K562 (cell line): ENCODE data around the gene NOPCHAP1. TPM values are rescaled to one million over a fixed set of nuclear protein-coding genes. Genes with fewer than 3 reads are reported as not detected.
A peak's percentile ranks its signal among the peaks of the same experiment; 100 is the strongest.

Experiments
- EP400 ChIP-seq: fragments of 450-650 bp; IDR thresholded peaks from 2 replicates; pipeline ENCODE4 v1.6.1; 2017; ENCODE audit warnings: antibody characterized with exemption, mild to moderate bottlenecking, moderate library complexity
- FIP1L1 ChIP-seq: fragments of 200-400 bp; formaldehyde crosslinking; IDR thresholded peaks from 2 replicates; pipeline ENCODE4 v1.6.1; 2018; ENCODE audit warnings: mild to moderate bottlenecking, low read depth, low read length; ENCODE audit not compliant: poor library complexity, severe bottlenecking
- HDAC2 ChIP-seq: fragments of 450-650 bp; IDR thresholded peaks from 2 replicates; pipeline ENCODE4 v1.6.1; 2016; ENCODE audit warnings: mild to moderate bottlenecking
- KLF16 ChIP-seq: IDR thresholded peaks from 2 replicates; pipeline ENCODE4 v1.6.1; 2016; ENCODE audit warnings: antibody characterized with exemption
- RCOR1 ChIP-seq, 2 experiments: IDR thresholded peaks; 2 replicates each; pipeline ENCODE4 v1.6.1; 2012; ENCODE audit warnings: low read depth in 2 of 2, low read length in 2 of 2, borderline replicate concordance in 1 of 2, improper control_type of control experiment in 1 of 2
- polyA plus RNA-seq, 8 experiments: library from polyadenylated mRNA; depleted of rRNA in 4 of 8; stranded (reverse) in 5 of 8; unstranded in 3 of 8; fragments of >200 nt; fragmentation: Nextera tagmentation in 2 of 8; fragmentation: Illumina TruSeq in 1 of 8; extraction: Ambion mirVana in 2 of 8; extraction: Trizol in 1 of 8; gene quantifications; 2 replicates each; pipeline versions ENCODE4 v1.2.1 to v1.2.3, GENCODE V29; 2011 to 2014; ENCODE audit warnings: inconsistent platforms in 1 of 8, missing spikeins in 1 of 8
- total RNA-seq, 7 experiments: library from RNA; depleted of rRNA in 6 of 7; stranded (reverse); fragments of >200 nt in 6 of 7; fragmentation: Illumina TruSeq in 2 of 7; extraction: Trizol in 2 of 7; gene quantifications; 2 replicates each; pipeline versions ENCODE4 v1.2.1 to v1.2.3, GENCODE V29; 2011 to 2021; ENCODE audit warnings: low replicate concordance in 1 of 7
- TF ChIP-seq, protein P1 (sequence below): fragments of 450-650 bp; IDR thresholded peaks from 2 replicates; pipeline ENCODE4 v1.6.1; 2016; ENCODE audit warnings: mild to moderate bottlenecking, moderate library complexity
- TF ChIP-seq, protein P2 (sequence below): fragments of 250-450 bp; sonication (Bioruptor Pico); IDR thresholded peaks from 2 replicates; pipeline ENCODE4 v1.5.0; 2022; ENCODE audit warnings: mild to moderate bottlenecking
- TF ChIP-seq, protein P3 (sequence below): fragments of 250-450 bp; sonication (Bioruptor Pico); IDR thresholded peaks from 2 replicates; pipeline ENCODE4 v1.5.0; 2020; ENCODE audit warnings: mild to moderate bottlenecking
- TF ChIP-seq, protein P4 (sequence below): sonication (generic); formaldehyde crosslinking; IDR thresholded peaks from 2 replicates; pipeline ENCODE4 v1.8.0; 2022; ENCODE audit warnings: mild to moderate bottlenecking, missing genetic modification reagents

Gene NOPCHAP1
- total and polyA plus RNA-seq, 9 of the 15 experiments (the other 6 are each of a cell fraction or from before 2014, with no cell fraction given): 19.4 to 108 (median 33.4) TPM

DNA sequence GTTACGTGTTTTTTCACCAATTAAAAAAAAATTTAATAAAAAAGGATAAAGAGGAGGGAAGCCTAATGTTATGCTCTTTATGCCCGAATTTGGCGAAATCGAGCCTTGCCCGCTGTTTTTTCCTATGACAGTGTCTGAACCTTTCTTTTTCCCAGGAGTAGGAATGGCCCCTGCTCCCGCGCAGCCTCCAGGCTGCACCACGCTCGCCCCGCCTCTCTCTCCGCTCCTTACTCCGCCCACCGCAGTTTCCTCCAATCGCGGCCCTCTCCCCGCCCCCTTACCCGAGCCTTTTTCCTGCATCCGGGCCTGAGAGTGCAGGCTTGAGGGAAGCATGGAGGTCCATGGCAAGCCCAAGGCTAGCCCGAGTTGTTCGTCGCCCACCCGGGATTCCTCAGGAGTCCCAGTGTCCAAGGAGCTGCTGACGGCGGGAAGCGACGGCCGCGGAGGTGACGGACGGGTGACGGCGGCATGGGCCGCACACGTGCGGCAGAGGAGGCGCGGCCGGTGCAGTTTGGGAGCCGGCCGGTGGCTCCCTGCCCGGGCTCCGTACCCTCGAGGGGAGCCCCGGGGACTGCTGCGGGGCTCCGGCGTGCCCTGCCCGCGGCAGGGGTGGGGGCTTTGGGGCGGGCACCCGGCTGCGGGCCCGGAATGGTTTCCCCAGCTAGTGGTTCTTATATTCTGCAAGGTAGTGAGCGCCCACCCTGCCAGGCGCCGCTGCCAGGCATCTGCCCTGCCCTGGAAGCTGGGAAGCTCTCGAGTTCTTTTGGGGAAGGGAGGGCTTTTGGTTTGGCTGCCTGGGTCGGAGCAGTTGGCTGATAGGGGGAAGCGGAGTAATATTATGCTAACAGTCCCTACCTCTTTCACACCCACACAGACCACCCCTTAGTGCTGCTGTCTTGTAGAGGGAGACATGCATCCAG, at the start of gene NOPCHAP1 (continued):
- TF ChIP-seq, protein P1, sequence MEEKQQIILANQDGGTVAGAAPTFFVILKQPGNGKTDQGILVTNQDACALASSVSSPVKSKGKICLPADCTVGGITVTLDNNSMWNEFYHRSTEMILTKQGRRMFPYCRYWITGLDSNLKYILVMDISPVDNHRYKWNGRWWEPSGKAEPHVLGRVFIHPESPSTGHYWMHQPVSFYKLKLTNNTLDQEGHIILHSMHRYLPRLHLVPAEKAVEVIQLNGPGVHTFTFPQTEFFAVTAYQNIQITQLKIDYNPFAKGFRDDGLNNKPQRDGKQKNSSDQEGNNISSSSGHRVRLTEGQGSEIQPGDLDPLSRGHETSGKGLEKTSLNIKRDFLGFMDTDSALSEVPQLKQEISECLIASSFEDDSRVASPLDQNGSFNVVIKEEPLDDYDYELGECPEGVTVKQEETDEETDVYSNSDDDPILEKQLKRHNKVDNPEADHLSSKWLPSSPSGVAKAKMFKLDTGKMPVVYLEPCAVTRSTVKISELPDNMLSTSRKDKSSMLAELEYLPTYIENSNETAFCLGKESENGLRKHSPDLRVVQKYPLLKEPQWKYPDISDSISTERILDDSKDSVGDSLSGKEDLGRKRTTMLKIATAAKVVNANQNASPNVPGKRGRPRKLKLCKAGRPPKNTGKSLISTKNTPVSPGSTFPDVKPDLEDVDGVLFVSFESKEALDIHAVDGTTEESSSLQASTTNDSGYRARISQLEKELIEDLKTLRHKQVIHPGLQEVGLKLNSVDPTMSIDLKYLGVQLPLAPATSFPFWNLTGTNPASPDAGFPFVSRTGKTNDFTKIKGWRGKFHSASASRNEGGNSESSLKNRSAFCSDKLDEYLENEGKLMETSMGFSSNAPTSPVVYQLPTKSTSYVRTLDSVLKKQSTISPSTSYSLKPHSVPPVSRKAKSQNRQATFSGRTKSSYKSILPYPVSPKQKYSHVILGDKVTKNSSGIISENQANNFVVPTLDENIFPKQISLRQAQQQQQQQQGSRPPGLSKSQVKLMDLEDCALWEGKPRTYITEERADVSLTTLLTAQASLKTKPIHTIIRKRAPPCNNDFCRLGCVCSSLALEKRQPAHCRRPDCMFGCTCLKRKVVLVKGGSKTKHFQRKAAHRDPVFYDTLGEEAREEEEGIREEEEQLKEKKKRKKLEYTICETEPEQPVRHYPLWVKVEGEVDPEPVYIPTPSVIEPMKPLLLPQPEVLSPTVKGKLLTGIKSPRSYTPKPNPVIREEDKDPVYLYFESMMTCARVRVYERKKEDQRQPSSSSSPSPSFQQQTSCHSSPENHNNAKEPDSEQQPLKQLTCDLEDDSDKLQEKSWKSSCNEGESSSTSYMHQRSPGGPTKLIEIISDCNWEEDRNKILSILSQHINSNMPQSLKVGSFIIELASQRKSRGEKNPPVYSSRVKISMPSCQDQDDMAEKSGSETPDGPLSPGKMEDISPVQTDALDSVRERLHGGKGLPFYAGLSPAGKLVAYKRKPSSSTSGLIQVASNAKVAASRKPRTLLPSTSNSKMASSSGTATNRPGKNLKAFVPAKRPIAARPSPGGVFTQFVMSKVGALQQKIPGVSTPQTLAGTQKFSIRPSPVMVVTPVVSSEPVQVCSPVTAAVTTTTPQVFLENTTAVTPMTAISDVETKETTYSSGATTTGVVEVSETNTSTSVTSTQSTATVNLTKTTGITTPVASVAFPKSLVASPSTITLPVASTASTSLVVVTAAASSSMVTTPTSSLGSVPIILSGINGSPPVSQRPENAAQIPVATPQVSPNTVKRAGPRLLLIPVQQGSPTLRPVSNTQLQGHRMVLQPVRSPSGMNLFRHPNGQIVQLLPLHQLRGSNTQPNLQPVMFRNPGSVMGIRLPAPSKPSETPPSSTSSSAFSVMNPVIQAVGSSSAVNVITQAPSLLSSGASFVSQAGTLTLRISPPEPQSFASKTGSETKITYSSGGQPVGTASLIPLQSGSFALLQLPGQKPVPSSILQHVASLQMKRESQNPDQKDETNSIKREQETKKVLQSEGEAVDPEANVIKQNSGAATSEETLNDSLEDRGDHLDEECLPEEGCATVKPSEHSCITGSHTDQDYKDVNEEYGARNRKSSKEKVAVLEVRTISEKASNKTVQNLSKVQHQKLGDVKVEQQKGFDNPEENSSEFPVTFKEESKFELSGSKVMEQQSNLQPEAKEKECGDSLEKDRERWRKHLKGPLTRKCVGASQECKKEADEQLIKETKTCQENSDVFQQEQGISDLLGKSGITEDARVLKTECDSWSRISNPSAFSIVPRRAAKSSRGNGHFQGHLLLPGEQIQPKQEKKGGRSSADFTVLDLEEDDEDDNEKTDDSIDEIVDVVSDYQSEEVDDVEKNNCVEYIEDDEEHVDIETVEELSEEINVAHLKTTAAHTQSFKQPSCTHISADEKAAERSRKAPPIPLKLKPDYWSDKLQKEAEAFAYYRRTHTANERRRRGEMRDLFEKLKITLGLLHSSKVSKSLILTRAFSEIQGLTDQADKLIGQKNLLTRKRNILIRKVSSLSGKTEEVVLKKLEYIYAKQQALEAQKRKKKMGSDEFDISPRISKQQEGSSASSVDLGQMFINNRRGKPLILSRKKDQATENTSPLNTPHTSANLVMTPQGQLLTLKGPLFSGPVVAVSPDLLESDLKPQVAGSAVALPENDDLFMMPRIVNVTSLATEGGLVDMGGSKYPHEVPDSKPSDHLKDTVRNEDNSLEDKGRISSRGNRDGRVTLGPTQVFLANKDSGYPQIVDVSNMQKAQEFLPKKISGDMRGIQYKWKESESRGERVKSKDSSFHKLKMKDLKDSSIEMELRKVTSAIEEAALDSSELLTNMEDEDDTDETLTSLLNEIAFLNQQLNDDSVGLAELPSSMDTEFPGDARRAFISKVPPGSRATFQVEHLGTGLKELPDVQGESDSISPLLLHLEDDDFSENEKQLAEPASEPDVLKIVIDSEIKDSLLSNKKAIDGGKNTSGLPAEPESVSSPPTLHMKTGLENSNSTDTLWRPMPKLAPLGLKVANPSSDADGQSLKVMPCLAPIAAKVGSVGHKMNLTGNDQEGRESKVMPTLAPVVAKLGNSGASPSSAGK: peak; percentile 56
- TF ChIP-seq, protein P2, sequence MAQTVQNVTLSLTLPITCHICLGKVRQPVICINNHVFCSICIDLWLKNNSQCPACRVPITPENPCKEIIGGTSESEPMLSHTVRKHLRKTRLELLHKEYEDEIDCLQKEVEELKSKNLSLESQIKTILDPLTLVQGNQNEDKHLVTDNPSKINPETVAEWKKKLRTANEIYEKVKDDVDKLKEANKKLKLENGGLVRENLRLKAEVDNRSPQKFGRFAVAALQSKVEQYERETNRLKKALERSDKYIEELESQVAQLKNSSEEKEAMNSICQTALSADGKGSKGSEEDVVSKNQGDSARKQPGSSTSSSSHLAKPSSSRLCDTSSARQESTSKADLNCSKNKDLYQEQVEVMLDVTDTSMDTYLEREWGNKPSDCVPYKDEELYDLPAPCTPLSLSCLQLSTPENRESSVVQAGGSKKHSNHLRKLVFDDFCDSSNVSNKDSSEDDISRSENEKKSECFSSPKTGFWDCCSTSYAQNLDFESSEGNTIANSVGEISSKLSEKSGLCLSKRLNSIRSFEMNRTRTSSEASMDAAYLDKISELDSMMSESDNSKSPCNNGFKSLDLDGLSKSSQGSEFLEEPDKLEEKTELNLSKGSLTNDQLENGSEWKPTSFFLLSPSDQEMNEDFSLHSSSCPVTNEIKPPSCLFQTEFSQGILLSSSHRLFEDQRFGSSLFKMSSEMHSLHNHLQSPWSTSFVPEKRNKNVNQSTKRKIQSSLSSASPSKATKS (CRISPR knock-in tag): no peak
- TF ChIP-seq FIP1L1 (peak; percentile 57), HDAC2 (peak; percentile 41; the same call in 1 of the 2 replicates), EP400 (peak; percentile 87; the same call in 1 of the 2 replicates), KLF16 (no peak), RCOR1 (IDR thresholded peaks at IDR 0.05; ENCODE audit: borderline replicate concordance in 1 of 2, low read depth in 2 of 2, low read length in 2 of 2) (peak in 1 of 2 experiments; percentile 31; a peak in 1 of 4 replicates)
- TF ChIP-seq, protein P3, sequence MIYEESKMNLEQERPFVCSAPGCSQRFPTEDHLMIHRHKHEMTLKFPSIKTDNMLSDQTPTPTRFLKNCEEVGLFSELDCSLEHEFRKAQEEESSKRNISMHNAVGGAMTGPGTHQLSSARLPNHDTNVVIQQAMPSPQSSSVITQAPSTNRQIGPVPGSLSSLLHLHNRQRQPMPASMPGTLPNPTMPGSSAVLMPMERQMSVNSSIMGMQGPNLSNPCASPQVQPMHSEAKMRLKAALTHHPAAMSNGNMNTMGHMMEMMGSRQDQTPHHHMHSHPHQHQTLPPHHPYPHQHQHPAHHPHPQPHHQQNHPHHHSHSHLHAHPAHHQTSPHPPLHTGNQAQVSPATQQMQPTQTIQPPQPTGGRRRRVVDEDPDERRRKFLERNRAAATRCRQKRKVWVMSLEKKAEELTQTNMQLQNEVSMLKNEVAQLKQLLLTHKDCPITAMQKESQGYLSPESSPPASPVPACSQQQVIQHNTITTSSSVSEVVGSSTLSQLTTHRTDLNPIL (CRISPR knock-in tag): no peak
- TF ChIP-seq, protein P4, sequence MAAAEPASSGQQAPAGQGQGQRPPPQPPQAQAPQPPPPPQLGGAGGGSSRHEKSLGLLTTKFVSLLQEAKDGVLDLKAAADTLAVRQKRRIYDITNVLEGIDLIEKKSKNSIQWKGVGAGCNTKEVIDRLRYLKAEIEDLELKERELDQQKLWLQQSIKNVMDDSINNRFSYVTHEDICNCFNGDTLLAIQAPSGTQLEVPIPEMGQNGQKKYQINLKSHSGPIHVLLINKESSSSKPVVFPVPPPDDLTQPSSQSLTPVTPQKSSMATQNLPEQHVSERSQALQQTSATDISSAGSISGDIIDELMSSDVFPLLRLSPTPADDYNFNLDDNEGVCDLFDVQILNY (CRISPR knock-in tag): no peak
